Suppressor macrophage (primary cell): ENCODE measurements around the gene CORO7.

Experiments
- DNase-seq, 4 experiments: peaks; one replicate each; pipeline ENCODE4 v3.0.0-alpha.2; 2020 to 2022
- total RNA-seq, 17 experiments: gene quantifications; one replicate each; lab custom pipeline; 2026; ENCODE audit warnings: mixed read lengths in 6 of 17, inconsistent platforms in 3 of 17; lab: John Stamatoyannopoulos, UW

The CORO7 gene
- 16.2 to 32.1 (median 22.9) reads per million in 17 experiments for total RNA-seq

- peak; percentile 96 to 99 (median 98) for DNase-seq
These were observed at the start of gene CORO7 for GRCh38 chr16:4416200-4417032. Gene CORO7, minus strand, starts transcription at chr16:4416596. Its CDS starts 78 bp downstream, at chr16:4416518.

DNA sequence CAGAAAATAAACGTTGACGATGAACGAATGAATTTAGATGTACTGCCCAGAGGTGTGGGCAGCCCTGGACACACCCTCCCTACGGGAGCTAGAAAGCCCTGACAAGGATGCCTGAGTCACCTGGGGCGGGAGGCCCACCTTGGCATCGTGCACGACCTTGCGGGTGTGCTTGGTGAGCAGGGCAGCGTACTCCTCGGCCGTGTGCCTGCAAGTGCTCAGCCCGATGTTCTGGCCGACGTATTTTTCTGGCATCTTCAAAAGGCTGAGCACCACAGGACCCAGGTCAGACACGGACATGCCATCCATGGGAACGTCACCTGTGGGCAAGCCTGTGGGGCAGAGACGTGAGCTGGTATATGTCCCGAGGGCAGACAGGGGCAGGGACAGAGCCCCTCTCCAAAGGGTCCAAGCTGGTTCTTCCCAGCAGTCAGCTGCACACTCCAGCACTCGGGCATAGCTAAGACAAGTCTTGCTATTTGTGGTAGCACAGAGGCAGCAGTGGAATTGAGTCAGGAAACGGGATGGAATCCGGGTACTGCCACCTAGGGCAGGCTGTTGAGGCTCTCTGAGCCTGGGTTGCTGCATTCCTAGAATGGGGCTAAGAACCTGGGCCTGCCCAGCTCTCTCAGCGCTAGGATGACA, 47.2 kb upstream of the CORO7 start:
- no peak for DNase-seq

GRCh38 chr16:4461250-4462085, 45.1 kb upstream of the CORO7 start:
- DNase-seq: no peak

DNA sequence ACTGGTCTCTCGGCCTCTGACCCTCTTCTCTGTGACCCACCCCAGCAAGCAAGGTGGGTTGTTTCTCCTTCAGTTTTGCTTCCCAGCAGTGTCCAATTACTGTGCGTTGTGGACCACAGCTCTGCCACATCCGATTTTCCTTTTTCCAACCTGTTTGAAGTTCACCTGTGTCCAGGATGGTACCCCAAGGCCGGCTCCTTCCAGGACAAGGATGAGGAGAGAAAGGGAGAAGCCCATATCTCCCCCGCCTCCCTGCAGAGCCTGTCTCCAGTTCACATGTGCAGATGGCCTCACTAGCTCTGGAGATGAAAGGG, 44.5 kb upstream of the CORO7 start:
- no peak for DNase-seq

DNA sequence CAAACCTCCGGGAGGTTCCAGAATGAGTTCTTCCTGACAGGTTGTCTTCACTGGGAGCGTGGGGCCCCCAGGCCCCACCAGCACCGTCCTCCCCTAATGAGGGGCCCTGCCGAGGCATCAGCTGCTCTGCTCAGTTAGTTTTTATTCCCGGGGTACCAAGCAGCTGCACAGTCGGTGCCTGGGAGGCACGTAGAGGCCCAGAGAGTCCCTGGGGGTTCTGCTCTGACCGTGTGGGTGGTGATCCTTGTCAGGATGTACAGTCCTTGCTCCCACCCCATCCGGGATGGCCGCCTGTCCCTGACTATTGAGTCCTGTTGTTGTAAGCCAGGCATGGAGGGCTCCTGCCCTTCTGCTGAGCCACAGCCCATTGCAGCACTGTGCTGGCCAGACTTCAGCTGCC, 39.6 kb upstream of the CORO7 start:
- no peak for DNase-seq

DNA sequence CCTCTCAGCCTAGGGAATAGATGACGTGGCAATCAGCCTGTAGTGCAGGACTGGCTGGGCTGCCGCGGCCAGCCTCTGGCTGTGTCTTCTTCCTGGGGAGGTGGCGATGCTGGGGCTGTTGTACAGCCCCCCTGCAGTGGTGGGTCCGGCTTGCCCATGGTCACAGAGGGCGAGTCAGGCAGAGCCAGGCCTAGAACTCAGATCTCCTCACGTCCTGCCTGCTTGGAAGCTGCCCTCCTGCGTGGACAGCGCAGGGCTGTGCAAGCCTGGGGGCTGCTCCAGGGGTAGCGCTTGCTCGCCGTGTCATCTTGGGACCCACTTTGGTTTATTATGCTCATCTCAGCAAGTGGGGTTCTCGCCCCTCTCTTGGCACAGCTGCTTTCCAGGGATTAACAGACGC, 38.7 kb upstream of the CORO7 start:
- DNase-seq: no peak

DNA sequence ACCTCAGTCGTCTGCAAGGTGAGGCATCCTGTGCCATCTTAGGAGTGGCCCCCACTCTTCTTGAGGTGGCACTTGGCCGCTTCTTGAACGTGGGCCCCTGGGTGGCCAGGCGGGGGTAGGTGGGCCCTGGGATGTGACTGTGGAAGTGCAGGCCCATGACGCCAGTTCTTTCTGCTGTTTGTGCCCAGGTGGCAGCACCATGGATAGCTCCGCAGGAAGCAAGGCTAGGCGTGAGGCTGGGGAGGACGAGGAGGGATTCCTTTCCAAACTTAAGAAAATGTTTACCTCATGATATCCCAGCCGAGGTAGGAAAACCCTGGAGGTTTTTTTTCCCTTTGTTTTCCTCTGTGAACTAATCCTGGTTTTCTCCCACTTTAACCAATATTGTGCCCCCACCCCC, 38.2 kb upstream of the CORO7 start:
- DNase-seq: no peak

GRCh38 chr16:4452674-4453073, 36.3 kb upstream of the CORO7 start:
- DNase-seq: peak; percentile 7 to 33 (median 22)

DNA sequence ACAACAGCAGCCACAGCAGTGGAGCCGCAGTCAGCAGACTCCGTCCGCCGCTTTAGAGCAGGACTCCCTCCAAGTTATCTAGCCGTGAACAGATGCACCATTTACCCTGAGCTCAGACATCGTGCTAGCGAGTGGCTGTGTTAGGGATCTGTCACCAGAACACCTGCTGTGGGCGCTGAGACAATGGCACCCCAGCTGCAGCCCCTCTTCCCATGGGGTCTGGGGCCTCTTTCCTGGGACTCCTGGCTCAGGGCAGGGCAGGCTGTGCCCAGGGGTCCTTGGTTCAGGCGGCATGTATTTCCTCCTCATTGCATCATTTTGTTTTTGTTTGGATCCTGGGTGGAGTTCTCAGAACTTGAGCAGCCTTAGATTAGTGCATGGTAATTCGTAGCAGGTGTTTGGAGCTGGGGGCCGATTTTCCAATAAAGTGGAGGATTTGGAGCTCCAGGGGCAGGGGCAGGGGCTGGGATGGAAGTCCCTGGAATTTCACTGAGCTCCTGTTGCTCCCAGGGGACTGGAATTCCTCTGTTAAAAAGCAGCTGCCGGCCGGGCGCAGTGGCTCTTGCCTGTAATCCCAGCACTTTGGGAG, 34.6 kb upstream of the CORO7 start:
- no peak for DNase-seq

DNA sequence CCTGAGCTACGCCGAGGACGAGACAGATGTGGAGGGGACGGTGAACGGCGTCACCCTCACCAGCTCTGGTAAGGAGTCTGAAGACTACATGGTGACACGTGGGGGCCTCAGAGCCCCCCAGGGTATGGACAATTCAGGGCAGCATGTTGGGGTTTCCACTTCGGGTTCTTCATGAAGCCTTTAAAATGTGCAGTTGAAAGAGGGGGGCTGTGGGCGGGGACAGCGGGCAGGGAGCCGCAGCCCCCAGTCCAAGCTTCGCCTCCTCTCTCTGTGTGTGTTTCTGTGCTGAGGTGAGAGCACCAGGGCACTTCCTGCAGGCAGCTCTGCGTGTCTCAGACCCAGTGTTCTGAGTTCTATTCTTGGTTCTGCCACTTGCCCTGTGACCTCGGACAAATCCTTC, 34.0 kb upstream of the CORO7 start:
- no peak for DNase-seq

DNA sequence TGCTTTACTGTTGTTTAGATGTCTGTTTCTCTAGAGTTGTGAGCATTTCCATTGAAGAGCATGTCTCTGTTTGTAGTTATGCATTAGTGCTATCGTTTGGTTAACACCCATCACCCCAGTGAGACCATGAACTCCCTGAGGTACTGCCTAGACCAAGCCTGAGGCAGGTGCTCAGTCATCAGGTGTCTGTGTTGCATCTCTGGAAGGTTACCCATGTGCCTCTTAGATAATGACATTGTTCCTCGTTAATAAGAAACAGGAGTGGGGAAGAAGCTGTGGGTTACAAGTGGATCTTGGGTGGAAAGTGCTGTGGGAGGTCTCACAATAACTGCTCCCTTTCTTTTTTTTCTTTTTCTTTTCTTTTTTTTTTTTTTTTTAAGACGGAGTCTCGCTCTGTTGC, 27.6 kb upstream of the CORO7 start:
- no peak for DNase-seq

DNA sequence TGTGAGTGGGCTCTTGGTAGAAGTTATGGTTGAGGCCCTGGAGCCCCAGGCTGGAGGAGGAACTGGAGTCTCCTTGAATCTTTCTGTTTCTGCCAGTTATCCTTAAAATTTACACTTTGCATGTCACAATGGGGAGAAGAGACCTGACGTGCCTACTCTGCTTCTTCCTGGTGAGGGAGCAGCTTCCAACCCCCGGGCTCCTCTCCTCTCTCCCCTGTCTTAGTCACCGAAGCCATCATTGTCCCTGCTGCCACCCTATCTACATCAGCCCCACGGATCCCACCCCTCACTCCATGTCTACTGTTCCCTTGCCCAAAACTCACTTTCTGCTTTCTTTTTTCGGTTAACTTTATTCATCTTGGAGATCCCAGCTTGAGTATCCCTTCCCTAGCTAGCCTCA, 26.9 kb upstream of the CORO7 start:
- no peak for DNase-seq

- DNase-seq: no peak
These were observed 26.0 kb upstream of the CORO7 start for GRCh38 chr16:4442371-4442770.

GRCh38 chr16:4437366-4437765, 21.0 kb upstream of the CORO7 start:
- DNase-seq: no peak

DNA sequence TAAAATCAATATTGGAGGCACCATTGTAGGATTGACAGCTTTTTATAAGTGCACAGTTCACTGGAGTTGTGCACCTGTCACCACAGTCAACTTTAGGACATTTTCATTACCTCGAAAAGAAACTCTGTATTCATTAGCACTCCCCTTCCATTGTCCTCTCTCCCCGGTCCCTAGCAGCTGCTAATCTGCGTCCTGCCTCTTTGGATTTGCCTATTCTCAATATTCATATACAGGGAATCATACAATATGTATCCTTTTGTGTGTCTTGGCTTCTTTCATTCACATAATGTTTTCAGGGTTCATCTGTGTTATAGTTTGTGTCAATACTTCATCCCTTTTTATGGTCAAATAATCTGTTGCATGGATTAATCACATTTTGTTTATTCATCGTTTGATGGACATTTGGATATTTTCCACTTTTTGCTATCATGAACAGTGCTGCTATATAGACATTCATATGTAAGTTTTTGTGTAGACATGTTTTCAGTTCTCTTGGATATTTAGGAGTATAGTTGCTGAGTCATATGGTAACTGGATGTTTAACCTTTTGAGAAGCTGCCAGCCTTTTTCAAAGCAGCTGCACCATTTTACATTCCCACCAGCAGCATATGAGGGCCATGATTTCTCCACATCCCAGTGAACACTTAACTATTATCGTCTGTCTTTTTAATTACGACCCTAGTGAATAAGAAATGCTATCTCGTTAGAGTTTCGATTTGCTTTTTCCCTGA, 19.1 kb upstream of the CORO7 start:
- DNase-seq: no peak

GRCh38 chr16:4433914-4434787, 17.8 kb upstream of the CORO7 start:
- no peak for DNase-seq

- DNase-seq: no peak
These were observed 16.8 kb upstream of the CORO7 start for GRCh38 chr16:4433228-4433627.

- DNase-seq: no peak
These were observed 14.6 kb upstream of the CORO7 start for GRCh38 chr16:4431023-4431422.

DNA sequence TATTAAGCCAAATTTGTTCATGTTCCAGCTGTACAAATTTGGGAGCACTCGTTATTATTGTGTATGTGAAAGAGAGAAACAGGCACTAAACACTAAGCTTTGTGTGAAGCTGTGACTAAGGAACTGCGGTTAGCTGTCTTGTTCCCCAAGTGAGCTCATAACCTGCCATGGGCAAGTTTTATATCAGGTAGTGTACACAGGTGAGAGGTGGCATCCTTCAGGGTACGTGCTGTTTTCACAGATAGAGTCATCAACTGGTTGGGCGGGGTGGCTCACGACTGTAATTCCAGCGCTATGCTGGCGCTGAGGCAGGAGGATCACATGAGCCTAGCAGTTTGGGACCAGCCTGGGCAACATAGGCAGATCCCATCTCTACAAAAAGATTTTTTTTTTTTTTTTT, 12.1 kb upstream of the CORO7 start:
- DNase-seq: no peak

DNA sequence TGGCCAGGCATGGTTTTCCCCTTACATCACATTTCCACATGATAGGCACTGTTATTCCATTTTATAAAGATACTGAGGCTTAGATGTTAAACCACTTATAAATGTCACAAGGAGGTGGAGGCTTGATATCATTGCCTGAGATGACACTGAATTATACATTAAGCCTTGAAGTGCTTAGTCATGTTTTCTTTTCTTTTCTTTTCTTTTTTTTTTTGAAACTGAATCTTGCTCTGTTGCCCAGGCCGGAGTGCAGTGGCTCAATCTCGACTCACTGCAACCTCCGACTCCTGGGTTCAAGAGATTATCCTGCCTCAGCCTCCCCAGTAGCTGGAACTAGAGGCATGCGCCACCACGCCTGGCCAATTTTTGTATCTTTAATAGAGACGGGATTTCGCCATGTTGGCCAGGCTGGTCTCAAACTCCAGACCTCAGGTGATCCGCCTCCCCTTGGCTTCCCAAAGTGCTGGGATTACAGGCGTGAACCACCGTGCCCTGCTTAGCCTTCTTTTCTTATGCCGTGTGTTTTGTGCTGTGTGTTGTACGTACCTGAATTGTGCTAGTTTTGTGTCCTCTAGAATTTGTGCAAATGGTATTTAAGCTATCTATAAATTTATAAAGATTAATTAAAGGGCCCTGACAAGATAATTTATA, 10.5 kb upstream of the CORO7 start:
- DNase-seq: no peak
